ENCODE results near the gene DCUN1D4.

Gene DCUN1D4

DNA sequence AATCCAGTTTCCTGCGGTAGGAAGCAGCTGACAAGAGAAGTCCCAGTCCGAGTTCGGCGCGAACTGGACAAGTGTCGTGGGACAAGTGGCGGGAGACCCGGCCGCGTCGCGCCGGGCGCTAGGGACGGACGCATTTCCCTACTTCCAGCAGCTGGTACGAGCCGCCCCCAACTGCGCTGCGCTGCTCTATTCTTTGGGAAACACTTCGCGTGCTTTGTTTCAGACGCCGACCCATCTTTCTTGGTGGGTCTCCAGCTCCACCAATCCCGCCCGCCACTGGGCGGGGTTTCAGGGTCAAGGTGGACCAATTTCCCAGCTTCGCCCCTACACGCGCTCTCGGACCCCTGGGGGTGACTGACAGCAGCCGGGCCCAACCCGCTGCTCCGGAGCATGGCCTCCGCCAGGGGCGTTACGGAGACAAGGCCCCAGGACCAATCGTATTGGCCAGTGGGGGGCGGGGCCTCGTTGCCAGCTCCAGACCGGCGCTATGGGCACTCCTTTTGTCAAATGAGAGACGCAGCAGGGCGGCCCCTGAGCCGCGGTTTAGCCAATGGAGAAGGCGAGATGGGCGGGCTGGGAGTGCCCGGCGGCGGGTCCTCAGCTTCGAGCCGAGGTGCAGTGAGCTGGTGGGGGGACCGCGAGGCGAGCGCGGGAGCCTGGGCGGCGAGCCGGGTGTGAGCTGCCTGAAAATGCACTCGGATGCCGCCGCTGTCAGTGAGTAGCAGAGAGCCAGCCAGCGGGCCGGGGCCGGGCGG lies at the start of gene DCUN1D4:
DCUN1D4 (plus strand) TSS at position 600 of the 755 bp plus-strand sequence; CDS start at position 690, 90 bp downstream.
- peak; percentile 98 for DNase-seq (ENCODE audit: low read depth)

DNA sequence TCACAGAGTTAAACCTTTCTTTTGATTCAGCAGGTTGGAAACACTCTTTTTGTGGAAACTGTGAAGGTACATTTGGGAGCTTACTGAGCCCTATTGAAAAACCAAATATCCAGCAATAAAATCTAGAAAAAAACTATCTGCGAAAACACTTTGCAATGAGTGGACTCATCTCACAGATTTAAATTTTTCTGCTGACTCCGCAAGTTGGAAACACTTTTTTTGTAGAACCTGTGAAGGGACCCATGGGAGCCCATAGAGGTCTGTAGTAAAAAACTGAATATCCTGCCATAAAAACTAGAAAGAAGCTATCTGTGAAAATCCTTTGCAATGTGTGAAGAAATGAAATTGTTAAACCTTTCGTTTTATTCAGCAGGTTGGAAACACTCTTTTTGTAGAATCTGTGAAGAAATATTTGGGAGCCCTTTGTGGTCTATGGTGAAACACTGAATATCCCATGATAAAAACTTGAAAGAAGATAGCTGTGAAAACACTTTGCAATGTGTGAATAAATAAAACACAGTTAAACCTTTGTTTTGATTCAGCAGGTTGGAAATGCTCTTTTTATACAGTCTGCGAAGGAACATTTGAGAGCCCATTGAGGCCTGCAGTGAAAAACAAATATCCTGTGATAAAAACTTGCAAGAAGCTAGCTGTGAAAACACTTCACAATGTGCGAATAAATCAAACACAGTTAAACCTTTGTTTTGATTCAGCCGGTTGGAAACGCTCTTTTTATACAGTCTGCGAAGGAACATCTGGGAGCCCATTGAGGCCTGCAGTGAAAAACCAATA lies 22.3 kb upstream of the DCUN1D4 start:
- no peak for DNase-seq (ENCODE audit: low read depth)

DNA sequence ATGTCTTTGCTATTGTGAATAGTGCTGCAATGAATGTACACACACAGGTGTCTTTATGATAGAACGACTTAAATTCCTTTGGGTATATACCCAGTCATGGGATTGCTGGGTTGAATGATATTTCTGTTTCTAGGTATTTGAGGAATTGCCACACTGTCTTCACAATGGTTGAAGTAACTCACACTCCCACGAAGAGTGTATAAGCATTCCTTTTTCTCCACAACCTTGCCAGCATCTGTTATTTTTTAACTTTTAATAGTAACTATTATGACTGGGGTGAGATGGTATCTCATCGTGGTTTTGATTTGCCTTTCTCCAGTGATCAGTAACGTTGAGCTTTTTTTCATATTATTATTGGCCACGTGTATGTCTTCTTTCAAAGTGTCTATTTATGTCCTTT lies 17.6 kb upstream of the DCUN1D4 start:
- DNase-seq (ENCODE audit: low read depth), result no peak

DNA sequence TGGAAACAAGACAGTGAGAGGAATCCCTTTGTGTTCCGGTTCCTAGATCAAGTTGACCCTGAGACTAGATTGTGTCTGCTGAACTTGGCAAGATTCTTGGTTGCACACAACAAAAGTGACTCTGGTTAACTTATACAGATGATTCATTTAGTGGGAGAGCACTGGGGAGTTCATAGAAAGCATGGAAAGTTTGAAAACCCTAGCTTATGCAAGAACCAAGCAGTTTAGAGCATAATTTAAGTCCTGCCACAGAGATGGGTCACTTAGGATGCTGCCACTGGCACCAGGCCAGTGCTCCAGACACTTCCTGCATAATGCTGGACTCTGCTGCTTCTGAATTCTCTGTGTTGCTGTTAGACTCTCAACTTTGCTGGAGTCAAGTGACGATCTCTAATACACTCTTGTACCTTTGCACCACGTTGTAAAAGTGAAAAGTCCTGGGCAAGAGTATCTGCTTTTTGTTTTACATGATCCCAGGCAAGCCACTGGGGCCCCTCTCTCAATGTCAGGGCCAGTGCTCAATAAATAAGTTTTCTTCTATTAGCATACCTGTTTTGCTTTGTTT lies 12.7 kb upstream of the DCUN1D4 start:
- DNase-seq (ENCODE audit: low read depth), result no peak

DNA sequence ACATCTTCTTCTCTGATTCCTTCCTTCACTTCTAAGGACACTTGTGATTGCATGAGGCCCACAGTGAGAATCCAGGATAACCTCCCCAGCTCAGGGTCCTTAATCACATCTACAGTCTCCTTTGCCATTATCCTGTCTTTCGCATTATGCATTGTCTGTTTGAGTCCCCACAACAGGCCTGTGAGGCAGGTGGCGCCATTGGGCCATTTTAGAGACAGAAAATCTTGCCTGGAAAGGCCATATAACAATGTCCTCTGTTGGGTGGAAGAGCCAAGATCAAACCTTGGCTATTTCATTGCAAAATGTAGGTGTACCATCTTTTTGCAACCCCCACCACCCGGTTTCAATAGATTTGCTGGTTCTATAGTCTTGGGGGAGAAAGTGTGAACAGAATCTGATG lies 11.8 kb upstream of the DCUN1D4 start:
- peak; percentile 36 for DNase-seq (ENCODE audit: low read depth)

DNA sequence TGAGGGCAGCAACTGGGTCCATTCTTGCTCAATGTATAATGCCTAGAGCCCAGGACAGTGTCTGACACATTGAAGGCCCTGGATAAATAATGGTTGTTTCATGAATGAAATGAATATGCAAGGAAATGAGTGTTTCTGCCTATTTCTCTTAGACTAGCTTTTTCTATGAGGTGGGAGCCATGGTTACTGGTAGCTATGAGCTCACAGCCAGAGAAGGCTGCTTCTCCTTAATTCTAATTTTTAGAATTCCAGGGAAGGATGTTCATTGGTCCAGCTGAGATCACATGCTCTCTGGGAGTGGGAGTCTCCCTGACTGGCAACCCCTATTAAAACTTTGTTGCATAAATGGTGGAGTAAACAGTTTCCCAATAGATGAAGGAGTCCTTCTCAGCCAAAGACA lies 9.7 kb upstream of the DCUN1D4 start:
- no peak for DNase-seq (ENCODE audit: low read depth)

DNA sequence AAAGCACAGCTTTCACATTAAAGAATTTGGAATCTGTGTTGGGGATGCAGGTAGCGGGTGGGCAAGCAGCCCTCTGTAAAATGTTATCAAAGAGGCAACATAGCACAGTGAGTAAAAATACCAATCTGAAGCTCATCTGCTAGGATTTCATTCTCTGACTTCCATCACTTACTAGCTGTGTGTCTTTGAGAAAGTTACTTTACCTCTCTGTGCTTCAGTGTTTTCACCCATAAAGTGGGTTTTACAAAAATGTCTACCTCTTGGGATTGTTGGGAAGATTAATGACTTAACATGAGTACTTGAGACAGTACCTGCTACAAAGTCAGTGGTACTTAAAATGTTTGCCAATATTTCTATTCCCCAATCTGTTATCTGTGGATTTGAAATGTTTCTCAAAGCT lies 7.9 kb upstream of the DCUN1D4 start:
- no peak for DNase-seq (ENCODE audit: low read depth)

DNA sequence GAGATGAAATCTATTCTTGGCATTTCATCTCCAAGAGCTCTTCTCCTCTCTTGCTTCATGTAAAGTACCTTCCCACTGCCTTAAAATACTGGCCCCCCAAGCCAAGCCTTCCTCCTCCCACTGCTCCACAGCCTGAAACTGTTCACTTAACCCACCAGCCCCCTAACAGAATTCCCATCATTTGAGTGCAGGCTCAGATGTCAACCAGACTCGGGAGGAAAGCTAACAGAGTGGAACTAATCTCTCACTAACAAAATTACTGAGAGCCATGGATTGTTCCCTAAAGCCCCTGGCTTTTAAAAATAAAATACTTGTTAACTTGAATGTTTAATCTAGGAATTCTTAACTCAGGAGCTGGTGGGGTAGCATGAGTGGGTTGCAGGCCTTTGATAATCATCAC lies 7.1 kb upstream of the DCUN1D4 start:
- DNase-seq (ENCODE audit: low read depth), result no peak

DNA sequence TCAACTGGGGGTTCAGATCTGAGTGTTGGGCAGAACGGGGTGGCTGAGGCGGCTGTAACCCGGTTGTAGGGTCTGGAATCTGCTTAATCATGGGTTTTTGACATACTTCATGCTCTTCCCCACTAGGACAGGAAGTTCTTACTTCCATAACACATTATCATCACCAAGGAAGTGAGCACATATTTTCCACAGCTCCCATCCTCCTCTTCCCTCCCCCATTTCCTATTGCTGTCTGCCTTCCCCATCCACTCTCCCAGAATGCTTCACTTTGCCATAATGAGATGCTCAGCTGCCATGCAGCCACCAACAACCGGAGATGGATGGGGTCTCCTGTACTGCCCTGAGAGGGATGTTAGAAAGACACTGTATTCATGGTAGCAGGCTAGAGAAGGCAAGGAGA lies 6.4 kb upstream of the DCUN1D4 start:
- no peak for DNase-seq (ENCODE audit: low read depth)

DNA sequence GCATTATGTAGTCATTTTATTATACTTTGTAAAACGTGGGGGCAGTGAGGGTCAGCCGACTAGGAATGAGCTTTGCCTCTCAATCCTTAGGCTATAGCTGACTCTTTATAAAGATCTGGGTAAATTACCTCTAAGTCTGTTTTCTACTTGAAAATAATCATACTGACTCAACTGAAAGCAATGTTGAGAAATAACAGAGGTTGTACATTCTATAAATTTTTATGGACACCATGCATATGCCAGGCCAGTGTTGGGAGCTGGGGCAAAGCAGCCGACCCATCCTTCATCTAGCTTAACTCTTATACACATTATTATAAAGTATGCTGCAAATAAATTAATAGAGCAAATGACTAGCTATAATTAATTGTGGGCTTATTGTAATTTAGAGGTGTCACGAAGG lies 2.2 kb upstream of the DCUN1D4 start:
- no peak for DNase-seq (ENCODE audit: low read depth)

DNA sequence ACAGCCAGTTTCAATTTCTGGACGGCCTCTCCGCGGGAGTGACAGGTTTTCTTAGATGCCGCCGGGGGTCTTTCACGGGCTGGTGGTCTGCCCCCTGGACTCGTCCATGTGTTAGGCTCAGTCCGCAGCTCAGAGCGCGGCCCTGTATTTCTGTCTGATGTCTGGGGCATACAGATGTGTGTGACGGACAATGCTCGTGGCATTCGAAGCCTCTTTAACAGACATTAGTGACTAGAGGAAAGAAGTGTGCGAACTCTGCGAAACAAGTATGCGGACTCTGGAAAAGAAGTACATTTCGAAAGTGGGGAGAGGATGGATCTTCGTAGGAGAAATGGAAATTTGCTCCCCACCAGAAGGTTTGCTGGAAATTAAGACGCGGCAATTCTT lies 793 bp upstream of the DCUN1D4 start:
- DNase-seq (ENCODE audit: low read depth), result no peak

DNA sequence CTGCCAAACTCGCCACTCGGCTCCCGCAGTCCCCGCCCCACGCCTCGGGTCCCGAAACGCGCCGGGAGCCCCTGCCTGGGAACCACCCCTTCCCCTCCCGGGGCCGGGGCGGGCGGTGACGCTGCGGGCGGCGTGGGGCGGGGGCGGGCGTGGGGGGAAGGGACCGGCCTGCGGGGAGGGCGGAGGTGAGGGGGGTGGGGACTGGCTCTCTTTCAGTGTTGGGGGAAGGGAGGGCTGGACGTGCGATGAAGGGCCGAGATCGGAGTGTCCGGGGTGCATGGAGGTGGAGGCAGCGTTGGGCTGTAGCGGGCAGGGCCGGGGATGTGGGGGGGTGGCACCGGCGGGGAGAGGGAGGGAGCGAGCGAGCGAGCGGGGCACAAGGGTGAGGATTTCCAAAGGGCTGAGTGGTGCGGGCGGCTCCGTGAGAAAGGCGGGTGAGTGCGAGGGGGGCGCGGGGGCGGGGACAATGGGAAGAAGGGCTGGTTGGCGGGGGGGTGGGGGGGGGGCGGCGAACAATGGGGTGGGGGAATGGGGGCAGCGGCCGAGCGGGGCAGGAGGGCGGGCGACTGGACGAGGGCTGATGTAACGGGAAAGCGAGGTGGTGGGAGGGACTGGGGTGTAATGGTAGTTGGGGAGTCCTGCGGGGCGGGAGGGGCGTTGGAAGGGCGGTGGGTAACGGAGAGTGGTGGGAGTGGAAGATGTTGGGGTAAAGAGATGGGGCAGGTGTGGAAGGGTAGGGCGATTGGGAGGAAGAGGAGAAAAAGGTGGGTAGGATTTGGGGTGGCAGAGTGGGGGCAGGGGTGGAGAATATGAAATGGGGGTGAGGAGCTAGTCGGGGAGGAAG lies 578 bp downstream of the DCUN1D4 start:
- DNase-seq (ENCODE audit: low read depth), result peak; percentile 44

DNA sequence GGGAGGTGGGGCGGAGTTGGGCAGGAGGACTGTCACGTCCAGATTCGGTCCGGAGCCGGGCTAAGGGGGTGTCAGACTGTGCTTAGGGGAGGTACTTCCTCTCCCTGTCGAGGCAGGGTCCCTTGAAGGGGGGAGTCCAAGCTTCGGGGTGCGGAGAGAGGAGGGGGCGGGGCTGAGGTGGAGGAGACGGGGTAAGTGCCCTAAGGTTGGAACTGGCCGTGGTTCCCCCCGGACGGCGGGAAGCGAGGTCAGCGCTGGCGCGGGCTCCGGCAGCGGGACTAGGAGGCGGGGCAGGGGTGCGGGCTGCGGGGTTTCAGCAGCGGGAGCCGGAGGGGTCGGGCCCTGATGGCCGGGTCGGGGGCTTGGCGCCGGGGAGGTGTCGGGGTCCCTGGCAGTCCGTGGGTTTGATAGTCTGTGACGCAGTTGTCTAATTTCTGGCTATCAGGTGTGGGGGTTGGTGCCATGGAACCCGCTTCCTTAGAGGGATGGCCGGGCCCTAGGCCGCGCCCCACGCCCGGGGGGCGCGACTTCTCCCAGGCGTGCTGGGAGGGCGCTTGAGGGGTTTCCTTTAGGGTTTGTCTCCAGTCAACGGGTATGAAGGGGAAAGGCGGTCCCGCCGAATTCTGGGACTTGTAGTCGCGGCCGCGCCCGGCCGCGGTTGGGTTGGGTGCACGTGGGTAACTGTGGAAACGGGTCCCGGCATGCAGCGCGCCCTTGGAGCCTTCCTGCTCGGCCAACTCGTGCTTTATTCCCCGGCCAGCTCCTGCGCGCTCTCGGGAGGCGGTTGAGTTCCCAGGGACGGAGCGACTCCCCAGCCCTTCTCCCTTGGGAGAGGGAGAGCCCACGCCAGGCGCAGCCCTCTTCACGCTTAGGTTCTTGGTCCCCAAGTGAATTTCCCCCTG lies 1.5 kb downstream of the DCUN1D4 start:
- DNase-seq (ENCODE audit: low read depth), result peak; percentile 62

DNA sequence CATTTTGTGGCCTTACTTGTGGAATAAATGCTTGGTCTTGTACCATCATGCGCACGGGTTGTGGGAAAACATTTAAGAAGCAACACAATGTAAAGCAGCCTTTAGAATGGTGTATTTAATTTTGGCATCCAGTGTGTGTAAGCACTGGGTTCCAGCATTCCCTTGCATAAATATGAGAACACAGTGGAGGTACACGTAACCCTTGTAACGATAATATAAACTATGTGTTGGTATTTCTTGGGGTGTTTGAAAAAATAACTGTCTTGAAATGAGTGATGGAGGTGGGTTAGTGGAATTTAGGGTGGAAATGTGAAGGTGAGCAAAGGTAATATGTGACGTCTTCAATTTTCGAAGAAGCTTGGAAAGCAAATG lies 2.1 kb downstream of the DCUN1D4 start:
- DNase-seq (ENCODE audit: low read depth), result no peak

DNA sequence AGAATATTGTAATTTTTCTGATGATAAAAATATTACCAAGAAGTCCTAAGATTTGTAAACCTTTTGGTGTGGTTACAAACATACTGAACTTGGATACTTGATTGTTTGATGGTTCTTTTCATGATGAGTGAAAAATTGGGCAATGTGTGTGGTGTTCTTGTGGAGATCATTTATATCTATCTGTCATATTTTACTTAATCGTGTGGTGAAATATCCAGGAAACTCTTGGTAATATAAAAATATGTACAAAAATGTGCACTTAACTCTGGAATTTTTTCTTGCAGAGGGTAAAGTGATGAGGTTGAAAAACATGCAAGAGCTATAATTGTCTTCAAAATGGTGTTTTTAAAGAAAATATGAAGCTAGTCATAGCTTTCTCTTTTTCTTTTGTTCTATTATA lies 2.8 kb downstream of the DCUN1D4 start:
- no peak for DNase-seq (ENCODE audit: low read depth)

DNA sequence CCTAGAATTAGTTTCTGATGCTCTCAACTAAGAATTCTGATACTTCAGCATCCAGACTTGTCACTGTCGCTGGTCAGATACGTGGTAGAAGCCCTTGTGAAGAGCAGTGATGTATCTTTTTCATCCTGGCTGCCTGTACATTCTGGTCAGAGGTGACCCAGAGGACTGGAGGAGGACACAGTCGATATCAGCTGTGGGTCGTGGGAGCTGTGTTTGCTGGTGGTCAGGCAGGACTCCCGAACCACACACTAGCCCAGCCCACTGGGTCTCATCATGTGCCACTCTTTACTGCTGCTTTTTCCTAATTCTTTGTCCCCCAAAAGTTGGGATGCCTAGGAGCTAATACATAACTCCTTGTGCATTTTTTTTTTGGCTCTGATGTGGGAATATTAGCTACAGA lies 6.5 kb downstream of the DCUN1D4 start:
- no peak for DNase-seq (ENCODE audit: low read depth)

DNA sequence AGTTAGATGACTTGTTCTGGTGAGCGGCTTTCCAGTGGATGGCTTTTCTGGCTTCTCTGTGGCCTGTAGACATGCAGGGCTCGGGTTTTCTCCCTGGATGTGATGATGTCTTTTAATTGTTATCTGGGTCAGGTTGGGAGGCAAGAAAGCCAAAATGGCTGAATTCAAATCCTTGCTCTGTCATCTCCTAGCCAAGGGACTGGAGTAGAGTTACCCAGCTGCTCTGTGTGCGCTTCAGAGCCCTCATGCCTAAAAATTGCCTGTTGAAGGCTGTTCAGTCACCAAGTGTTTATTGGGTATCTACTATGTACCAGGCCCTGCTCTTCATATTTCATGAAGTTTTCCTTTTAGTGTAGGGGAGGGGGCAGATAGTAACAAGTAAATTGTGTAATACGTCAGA lies 7.3 kb downstream of the DCUN1D4 start:
- DNase-seq (ENCODE audit: low read depth), result no peak

DNA sequence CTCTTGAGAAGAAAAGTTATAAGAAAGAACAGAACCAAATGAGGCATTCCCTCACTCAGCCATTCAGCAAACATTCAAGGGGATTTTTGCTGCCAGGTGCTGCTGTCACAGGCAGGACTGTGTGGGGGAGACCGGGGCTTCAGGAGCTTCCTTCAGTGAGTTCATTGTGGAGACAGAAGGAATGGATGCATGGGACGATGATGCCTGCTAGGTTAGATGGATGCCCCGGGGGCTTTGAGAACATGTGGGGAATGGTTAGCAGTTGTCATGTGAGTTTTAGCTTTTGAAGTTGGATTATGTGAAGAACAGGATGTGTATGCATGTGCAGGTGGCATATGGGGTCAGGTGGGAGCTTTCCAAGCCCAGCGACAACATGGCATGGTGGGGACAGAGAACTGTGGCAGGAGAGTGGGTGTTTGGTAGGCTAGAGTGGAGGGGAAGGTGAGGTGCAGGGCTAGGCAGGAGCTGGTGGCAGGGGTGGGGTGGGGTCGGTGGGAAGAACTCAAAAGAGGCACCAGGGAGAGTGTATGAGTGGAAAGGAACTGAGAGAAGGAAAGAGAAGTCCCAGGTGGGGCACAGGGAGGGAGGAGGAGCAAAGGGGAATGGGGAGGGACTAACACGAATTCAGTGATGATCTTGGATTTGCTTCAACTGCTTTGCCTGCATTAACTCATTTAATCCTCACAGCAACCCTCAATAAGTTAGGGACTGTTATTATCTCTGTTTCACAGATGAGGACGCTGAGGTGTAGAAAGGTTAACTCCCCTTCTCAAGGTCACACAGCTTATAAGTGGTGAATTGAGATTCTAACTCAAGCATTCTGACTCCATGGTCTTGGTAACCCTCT lies 8.4 kb downstream of the DCUN1D4 start:
- no peak for DNase-seq (ENCODE audit: low read depth)

DNA sequence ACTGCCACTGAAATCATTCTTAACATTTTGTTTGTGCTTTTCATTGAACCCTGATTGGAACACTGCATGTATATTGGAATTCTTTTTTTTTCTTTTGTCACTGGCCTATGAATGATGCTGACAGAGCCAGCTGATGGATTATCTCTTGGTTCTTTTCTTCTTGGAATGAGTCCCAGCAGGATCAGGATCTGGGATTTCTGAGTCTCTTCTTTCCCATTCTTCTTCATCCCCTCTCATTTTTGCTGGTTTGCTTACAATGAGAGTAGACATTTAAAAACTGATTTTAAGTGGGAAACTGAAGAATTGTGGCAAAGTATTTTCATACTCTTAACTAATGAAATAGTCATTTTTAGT lies 9.0 kb downstream of the DCUN1D4 start:
- no peak for DNase-seq (ENCODE audit: low read depth)

DNA sequence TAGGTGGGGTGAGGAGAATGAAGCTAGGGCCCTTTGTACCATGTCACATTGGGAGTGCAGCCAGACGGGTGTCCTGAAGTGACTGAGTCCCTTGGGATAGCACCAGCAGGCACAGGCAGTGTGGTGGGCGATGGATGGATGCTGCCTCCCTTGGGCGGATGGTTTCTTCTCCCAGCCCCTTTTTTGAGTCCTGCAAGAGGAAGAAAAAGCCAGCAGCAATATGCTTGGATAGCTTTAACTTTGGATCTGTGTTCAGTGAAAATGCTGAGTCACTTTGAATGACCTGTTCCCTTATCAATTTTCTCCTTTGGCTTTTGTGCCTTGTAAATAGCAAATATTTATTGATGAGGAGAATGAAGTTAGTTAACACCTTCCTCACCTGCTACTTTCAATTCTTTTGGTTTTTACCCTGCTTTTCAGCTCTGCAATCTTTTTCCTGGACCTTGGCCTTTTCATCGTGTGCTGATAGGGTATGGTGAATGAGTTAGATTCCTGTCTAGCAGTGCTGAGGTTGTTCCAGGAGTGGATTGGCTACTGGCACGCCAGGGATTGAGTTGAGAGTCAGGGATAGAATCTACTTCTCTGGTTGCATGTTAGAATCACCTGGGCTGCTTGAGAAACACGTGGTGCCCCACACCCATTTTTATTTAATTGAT lies 10.2 kb downstream of the DCUN1D4 start:
- no peak for DNase-seq (ENCODE audit: low read depth)
